Liver (tissue), 3 donors: Measurements from ENCODE around the gene PTGES.

ENCODE experiments used
- ATF3 ChIP-seq: IDR thresholded peaks from 2 replicates; pipeline ENCODE4 v1.6.1; 2016; ENCODE audit warnings: antibody characterized with exemption
- CTCF ChIP-seq: fragments of 150-350 bp; IDR thresholded peaks from 2 replicates; pipeline ENCODE4 v1.5.1; 2017; ENCODE audit warnings: improper control_type of control experiment, low read depth, low read length; ENCODE audit not compliant: missing input control
- GABPA ChIP-seq, 2 donors: IDR thresholded peaks in 1 of 2; conservative IDR thresholded peaks in 1 of 2; 2 replicates each; pipeline ENCODE4 v1.6.1; 2016; ENCODE audit warnings: antibody characterized with exemption in 2 of 2, mild to moderate bottlenecking in 1 of 2, moderate library complexity in 1 of 2
- HNF4G ChIP-seq: IDR thresholded peaks from 2 replicates; pipeline ENCODE4 v1.6.1; 2016; ENCODE audit warnings: antibody characterized with exemption
- JUND ChIP-seq, 2 donors: IDR thresholded peaks; 2 replicates each; pipeline ENCODE4 v1.6.1; 2016; ENCODE audit warnings: antibody characterized with exemption in 2 of 2
- RAD21 ChIP-seq, 2 donors: IDR thresholded peaks; 2 replicates each; pipeline ENCODE4 v1.6.1; 2016; ENCODE audit warnings: antibody characterized with exemption in 2 of 2, mild to moderate bottlenecking in 2 of 2
- REST ChIP-seq: IDR thresholded peaks from 2 replicates; pipeline ENCODE4 v1.6.1; 2016; ENCODE audit warnings: antibody characterized with exemption, mild to moderate bottlenecking
- TAF1 ChIP-seq: conservative IDR thresholded peaks from 2 replicates; pipeline ENCODE4 v1.6.1; 2016; ENCODE audit warnings: antibody characterized with exemption, mild to moderate bottlenecking
- YY1 ChIP-seq: IDR thresholded peaks from 2 replicates; pipeline ENCODE4 v1.6.1; 2016; ENCODE audit warnings: antibody characterized with exemption, mild to moderate bottlenecking
- donor health status: healthy.
- donor health status: healthy.

- no peak for TF ChIP-seq TAF1
- no peak for TF ChIP-seq ATF3
- TF ChIP-seq CTCF: no peak
- no peak for TF ChIP-seq RAD21 (IDR thresholded peaks at IDR 0.05)
- no peak for TF ChIP-seq GABPA (IDR thresholded peaks at IDR 0.05 in 1 of 2, conservative IDR thresholded peaks at IDR 0.05 in 1 of 2)
- TF ChIP-seq YY1: no peak
- TF ChIP-seq JUND (IDR thresholded peaks at IDR 0.05): no peak
- no peak for TF ChIP-seq HNF4G
- no peak for TF ChIP-seq REST
Observed at GRCh38 chr9:129776566-129776937, 23.7 kb upstream of the PTGES start.
